ENCODE results near the gene CELA2B. TPM values are rescaled to one million over a fixed set of nuclear protein-coding genes. Genes with fewer than 3 reads are reported as not detected.

CELA2B gene
- total RNA-seq, 4 donors from 2014 or later = not detected

- no peak for TF ChIP-seq CTCF (IDR thresholded peaks at IDR 0.05; ENCODE audit: low read depth)
These were observed 34.7 kb upstream of the CELA2B start for GRCh38 chr1:15441247-15441646.

- TF ChIP-seq CTCF (IDR thresholded peaks at IDR 0.05; ENCODE audit: low read depth) = no peak
These were observed 33.8 kb upstream of the CELA2B start for GRCh38 chr1:15442119-15442518.

- no peak for TF ChIP-seq CTCF (IDR thresholded peaks at IDR 0.05; ENCODE audit: low read depth)
These were observed 33.1 kb upstream of the CELA2B start for GRCh38 chr1:15442759-15443158.

- no peak for TF ChIP-seq CTCF (IDR thresholded peaks at IDR 0.05; ENCODE audit: low read depth)
These were observed 32.6 kb upstream of the CELA2B start for GRCh38 chr1:15443281-15443680.

- no peak for TF ChIP-seq CTCF (IDR thresholded peaks at IDR 0.05; ENCODE audit: low read depth)
These were observed 31.2 kb upstream of the CELA2B start for GRCh38 chr1:15444468-15445389.

GRCh38 chr1:15445390-15446122, 30.3 kb upstream of the CELA2B start:
- no peak for TF ChIP-seq CTCF (IDR thresholded peaks at IDR 0.05; ENCODE audit: low read depth)

- TF ChIP-seq CTCF (IDR thresholded peaks at IDR 0.05; ENCODE audit: low read depth) = no peak
These were observed 29.7 kb upstream of the CELA2B start for GRCh38 chr1:15446212-15446611.
